IPS-18c (cell line): ENCODE data around the gene CEP63.

Experiments
- H3K4me3 ChIP-seq: 2 replicates; pipeline ENCODE4 v1.7.0; 2013; ENCODE audit warnings: low read depth, mild to moderate bottlenecking, low read length, moderate library complexity; ENCODE audit not compliant: insufficient read depth
- H3K9me3 ChIP-seq: one replicate; pipeline ENCODE4 v1.6.1; 2013; ENCODE audit warnings: mild to moderate bottlenecking, low read length, moderate library complexity; ENCODE audit not compliant: control insufficient read depth, insufficient read depth

CEP63 gene

DNA sequence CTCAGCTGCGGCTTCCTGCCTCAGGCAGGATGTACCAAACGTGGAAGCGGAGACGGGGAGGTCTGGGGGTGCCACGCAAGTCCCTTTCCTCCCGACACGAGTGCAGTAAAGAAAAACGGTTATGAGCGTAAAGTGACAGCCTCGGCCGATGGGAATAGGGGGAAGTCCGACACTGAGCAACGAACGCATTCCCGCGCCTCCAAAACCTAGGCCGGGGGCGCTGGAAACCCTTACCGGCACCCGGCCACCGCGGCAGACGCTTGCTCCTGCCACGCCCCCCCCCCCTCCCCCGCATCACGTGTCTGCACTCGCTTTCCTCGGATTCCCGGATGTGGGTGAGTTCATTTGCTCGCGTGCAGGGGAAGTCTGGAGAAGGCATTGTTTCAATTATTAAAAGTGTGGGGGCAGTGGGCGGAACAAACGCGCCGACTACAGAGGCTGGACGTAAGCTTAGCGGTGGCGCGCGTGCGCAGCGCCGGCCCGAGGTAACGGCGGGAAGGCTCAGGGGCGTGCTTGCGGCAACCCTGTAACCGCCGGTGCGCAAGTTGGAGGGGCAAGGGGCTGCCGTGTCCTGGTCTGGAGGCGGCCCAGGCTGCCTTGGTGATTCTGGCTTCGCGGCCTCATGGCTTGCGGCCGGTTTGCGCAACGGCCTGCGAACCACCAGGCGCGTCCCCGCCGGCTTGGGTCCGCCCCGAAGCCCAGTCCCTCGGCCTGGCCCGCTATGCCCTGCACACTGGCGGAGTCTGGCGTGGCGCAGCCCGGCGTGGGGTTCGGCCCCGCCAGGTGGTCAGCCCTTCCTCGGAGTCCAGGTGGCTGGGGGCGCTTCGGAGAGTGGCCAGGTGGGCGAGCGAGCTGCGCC lies at the start of gene CEP63, which contains the start of gene ANAPC13:
CEP63 (plus strand) TSS at position 340 of the 859 bp plus-strand sequence. CDS start 9,264 bp downstream, outside the sequence.
ANAPC13 (minus strand) TSS at position 268 of the 859 bp plus-strand sequence. CDS start 3,081 bp downstream, outside the sequence.
- no peaks in the 10 kb centered on the region for H3K9me3 ChIP-seq
- H3K4me3 ChIP-seq = peak within 1 kb of the TSS; percentile 86

DNA sequence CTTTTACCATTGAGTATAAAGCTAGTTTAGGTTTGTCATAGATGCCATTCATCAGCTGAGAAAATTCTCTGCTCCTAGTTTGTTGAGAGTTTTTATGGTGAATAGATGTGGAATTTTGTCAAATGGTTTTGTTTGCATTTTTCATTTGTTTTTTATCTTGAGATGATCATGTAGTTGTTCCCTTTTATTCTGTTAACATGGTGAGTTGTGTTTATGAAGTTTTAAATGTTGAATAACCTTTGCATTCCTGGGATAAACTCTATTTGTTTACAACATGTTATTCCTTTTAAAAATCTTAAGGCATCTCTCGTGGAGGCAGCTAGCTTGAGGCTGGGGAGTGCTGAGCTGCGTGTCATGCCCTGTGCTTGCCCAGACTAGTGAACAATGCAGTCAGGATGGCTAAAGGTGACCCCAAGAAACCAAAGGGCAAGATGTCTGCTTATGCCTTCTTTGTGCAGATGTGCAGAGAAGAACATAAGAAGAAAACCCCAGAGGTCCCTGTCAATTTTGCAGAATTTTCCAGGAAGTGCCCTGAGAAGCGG lies 48.6 kb upstream of the CEP63 start:
- Histone ChIP-seq H3K9me3 (no peaks in the 10 kb centered on the region), H3K4me3 (no peak overlapping the region)

DNA sequence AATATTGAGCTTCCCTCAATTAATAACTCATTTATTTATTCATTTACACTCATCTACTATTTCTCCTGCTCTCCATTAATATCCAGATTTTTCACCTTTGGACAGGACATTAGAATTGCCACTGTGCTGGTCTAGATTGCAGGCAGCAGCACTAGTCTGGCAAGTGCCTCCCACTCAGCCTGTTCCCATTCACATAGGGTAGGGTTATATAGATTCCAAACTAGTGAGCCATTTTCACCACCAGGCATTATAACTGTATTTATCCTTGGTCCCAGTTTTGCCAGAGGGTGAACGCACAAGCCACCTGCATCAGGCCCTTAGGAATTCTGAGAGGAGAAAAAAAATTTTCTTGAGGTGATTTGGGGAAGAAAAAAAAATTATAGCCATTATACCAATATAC lies 44.5 kb upstream of the CEP63 start:
- Histone ChIP-seq H3K4me3 (no peak overlapping the region), H3K9me3 (peaks cover 2% of the 10 kb centered on the region)

DNA sequence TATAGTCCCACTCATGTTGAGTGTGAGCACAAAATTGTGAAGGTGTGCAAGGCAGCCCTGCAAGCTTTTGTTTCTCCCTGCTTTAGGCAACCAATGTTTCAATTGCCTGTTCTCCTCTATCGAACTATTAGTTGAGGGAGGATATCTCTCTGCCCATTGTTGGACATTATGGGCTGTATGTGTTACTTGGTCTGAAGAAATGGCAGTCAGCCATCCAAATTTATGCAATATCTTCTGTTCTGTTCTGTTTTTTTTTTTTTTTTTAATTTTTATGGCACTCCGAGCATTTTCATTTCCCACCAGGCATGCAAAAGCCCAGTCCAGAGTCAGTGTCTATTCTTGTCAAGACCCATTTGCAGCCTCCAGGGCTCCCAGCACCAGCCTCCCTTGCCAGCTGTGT lies 44.0 kb upstream of the CEP63 start:
- Histone ChIP-seq H3K9me3 (peaks cover 4% of the 10 kb centered on the region), H3K4me3 (no peak overlapping the region)

DNA sequence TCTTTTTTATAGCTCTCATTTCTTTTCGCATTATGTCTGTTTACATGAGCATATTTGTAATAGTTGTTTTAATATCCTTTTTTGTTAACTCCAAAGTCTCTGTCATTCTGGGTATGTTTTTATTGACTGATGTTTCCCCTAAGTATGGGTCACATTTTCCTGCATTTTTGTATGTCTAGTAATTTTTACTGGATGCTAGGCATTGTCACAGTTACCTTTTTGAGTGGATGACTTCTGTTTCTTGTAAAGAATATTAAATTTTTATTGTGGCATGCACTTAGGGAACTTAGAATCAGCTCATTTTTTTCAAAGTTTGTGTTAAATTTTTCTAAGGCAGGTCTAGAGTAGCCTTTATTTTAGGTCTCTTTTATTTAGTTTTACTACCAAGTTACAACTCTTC lies 40.8 kb upstream of the CEP63 start:
- H3K9me3 ChIP-seq = peaks cover 4% of the 10 kb centered on the region
- no peak overlapping the region for H3K4me3 ChIP-seq

DNA sequence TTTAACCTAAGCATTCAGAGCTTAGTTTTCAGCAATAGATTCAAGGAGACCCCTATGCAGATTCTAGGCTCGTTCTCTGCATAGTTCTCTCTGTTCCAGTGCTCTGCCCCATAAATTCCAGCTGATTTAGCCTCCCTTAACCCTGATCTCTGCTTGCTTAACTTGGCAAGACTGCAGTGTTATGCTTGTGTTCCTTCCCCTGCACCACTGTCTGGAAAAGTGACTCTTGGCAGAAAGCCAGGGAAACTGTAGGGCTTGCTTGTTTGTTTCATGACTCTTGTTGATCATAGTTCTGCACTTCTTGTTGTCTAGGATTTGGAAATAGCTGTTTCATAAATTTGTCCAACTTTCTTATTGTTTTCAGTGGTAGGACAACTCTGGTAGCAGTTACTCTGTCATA lies 40.2 kb upstream of the CEP63 start:
- H3K9me3 ChIP-seq = peaks cover 4% of the 10 kb centered on the region

DNA sequence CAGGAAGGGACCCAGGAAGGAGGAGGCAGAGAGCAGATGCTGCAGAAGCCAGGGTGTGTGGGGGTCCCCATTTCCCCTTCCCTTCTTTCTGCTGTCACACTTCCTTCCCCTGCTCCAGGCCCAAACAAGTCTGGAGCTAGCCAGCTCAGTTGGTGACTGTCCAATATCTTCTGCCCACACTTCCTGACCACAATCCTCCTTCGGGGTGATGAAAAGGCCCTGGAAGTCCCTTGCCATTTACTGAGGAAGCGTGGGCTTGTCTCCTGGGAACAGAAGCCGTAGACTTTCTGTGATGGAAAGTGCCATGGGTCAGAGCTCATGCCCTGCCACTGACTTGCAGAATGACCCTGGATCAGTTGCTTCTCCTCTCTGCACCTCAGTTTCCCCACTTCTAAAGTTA lies 39.1 kb upstream of the CEP63 start:
- Histone ChIP-seq H3K4me3 (no peak overlapping the region), H3K9me3 (peaks cover 4% of the 10 kb centered on the region)

More for the DNA sequence above, 40.2 kb upstream of the CEP63 start:
- no peak overlapping the region for H3K4me3 ChIP-seq

DNA sequence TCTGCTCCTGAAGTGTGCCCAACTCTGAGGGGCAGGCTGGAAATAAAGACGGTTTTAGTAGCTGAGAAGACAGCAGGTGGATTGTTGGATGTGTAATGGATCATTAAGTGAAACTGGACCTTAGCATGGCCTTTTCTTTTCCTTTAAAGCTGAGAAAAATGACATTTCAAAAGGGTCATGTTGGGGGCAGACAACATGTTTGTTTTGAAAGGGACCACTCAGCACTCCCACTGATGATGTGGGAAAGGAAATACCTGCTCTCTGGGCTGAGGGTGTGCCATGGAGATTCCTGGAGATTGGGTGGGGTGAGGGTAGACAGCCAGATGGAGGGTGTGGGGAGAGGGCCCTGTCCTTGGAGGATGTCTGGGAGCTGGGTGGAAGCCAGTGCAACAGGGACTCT lies 38.5 kb upstream of the CEP63 start:
- H3K9me3 ChIP-seq = peaks cover 4% of the 10 kb centered on the region
- no peak overlapping the region for H3K4me3 ChIP-seq

DNA sequence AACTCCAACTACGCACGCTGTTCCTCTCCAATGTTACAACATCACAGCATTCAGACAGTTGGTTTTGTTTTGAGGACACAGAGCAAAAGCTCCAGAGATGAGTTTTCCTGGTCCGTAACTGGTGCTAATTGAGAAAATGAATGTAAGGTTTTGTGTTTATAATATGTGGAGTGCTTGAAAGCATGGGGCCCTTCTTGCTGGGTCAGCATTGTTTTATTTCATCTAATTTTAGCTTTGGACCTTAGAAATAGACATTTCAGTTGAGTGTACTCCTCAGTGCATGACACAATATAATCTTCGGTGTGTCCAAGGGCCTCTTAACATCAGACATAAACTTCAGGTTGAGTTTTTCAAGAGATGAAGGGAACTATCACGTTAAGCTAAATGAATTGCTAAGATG lies 37.2 kb upstream of the CEP63 start:
- peaks cover 4% of the 10 kb centered on the region for H3K9me3 ChIP-seq
- H3K4me3 ChIP-seq = no peak overlapping the region

DNA sequence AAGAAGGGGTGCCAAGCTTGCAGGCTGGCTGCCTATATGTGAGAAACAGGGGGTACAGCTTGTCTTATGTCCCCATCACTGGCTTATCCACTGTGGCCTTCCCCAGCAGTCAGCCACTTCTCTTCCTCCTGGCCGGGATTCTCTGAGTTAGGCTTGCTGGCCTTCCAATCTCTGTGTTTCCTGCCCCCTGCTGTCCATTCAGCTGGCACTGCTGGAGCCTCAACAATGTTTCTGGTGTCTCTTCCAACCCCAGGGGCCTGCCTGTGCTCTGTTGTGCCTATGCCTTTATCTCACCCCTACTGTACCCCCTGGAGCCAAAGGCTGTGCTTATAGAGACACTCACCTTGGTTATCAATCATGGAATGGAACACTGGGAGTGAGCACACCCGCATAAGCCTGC lies 36.6 kb upstream of the CEP63 start:
- H3K9me3 ChIP-seq = peaks cover 4% of the 10 kb centered on the region
- no peak overlapping the region for H3K4me3 ChIP-seq

DNA sequence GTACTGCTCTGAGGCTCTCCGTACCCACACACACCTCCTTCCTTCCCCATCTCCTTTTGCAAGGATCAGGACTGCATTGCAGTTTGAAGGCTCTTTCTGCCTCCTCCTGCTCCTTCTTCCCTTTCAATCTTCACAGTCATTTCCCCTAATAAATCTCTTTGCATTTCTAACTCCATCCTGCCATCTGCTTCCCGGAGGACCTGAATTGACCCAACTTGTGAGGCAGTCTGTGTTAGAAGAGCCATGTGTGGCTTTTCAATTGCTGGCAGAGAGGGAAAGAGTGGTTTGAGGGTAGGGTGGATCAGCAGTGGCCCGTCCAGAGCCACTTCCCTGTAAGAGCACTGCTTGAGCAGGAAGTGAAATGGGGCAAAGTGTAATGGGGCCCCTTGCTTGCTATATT lies 35.9 kb upstream of the CEP63 start:
- Histone ChIP-seq H3K9me3 (peaks cover 4% of the 10 kb centered on the region), H3K4me3 (no peak overlapping the region)

DNA sequence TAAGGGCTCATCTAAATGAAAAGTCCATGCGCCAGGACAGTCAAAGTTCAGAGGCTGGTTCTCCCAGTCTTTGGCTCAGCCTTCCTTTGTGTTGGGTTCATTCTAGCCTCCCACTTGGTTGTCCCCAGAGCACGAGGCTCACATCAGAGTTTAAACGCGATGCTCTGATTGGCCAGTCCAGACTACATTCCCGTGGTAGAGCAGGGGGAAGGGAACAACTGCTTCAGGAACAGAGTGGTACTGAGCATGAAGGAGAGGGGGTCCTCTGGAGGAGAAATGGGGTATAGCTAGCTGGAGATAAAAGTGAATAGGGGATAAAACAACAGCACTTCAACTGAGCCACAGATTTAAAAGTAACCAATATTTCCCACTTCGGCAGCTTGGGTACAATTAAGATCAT lies 32.2 kb upstream of the CEP63 start:
- Histone ChIP-seq H3K9me3 (no peaks in the 10 kb centered on the region), H3K4me3 (no peak overlapping the region; the same call in 1 of the 2 replicates)

DNA sequence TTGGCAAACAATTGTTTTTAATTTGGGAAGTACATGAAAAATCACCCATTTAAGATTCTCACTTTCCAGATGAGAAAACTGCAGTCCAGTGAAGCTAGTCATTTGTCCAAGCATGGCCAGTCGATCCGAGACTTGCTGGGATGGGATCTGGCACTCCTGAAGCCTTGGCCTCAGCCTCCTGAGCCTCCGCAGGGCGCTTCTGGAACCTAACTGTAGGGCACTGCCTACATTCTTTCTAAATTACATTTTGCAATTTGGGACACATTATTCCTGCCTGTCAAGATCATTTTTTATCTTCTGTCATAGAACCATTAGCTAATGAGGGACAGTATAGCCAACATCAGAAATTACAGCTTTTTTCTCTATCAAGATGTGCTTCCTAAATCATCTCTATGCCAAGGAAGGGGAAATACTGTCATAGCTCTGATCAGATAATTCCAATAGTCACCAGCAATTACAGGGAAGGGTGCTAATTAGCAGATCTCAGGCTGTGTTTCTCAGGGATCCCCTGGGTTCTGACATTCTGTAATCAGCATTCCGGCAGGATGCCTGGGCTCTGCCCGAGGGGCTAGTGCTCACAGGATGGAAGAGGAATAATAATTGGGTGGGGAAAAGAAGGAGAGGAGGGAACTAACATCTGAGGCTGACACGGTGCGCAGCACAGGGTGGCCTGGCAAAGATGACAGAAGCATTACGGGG lies 28.3 kb upstream of the CEP63 start:
- Histone ChIP-seq H3K4me3 (no peak overlapping the region), H3K9me3 (no peaks in the 10 kb centered on the region)

DNA sequence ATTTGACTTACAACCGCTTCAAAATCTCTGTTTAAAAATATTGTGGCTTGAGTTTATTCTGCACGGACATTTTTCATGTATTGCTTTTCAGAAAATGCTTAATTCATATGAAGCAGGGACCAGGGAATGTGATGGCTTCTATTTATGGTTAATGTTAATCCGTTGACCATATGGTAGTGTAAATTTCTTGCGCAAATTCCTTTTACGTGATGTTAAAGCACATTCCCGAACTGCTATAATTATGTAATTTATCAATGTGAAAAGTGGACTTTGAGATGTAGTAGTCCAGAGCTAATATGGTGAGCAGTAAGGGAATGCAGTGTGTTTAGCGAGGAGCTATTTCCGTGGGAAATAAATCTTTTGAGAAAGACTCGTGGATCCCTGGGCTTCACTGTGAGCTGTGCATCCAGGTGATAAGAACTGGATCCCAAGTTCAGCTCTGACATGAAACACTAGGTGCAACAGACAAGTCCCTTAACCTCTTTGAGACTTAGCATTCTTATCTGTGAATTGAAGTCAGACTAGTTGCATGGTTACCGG lies 27.4 kb upstream of the CEP63 start:
- Histone ChIP-seq H3K4me3 (no peak overlapping the region), H3K9me3 (no peaks in the 10 kb centered on the region)

DNA sequence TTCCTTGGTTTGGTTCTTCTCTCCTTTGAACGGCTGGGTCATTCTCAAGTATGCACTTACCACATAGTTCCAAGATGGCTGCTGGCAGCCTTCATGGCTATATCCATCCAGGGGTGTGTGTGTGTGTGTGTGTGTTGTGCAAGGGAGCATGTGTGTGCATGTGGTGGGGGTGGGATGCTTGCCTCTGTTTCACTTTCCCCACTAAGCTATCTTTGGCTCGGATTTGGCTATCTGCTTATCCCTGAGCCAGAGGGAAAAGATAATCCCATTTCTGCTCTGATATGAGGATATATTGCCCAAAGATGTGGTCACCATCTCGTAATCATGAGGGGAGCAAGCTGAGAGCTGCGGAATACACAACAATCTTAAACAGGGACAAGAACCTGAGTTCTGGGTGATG lies 26.3 kb upstream of the CEP63 start:
- no peak overlapping the region for H3K4me3 ChIP-seq
- H3K9me3 ChIP-seq = no peaks in the 10 kb centered on the region

DNA sequence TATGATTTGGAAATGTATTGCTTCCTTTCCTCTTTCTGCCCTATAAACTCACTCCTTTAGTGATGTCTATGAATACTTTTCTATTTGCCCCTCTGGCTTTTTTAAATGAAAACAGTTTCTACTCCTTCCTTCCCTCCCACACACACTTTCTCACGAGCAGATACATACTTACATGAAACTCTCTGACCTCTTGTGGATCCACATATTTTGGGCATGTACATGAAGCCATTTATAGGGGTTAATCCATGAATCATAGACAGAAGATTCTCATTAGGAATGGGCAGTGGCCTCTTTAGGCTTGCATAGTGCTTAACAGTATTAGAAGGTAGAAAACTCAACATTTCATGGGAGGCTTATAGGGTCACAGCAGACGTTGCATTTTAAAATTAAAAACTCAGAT lies 24.9 kb upstream of the CEP63 start:
- no peak overlapping the region for H3K4me3 ChIP-seq
- no peaks in the 10 kb centered on the region for H3K9me3 ChIP-seq

DNA sequence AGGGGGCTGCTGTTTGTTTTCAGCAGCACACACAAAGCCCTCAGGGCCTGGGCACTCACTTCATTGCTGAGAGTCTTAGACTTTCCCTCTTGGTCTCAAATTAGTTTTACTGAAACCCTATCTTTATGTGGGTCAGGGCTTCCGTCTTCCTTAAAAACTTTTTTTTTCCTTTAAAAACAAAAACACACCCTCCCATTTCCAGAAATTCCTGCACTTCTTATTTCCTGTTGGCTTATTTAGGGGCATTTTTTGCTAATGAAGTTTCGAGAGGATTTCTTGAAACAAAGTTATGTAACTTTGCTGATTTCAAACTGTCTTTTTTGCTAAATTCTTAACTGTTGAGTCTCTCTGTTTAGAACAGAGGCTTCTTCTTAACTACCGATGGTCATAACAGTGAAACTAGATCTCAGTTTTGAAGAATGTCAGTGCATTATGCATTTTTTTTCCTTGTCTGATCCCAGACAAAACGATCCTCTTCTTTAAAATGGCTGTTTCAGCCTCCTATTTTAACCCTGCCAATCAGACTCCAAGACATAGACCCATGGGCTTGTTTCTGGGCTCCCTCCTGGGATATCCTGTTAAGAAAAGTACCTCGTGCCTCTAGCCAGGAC lies 23.4 kb upstream of the CEP63 start:
- H3K4me3 ChIP-seq = no peak overlapping the region
- no peaks in the 10 kb centered on the region for H3K9me3 ChIP-seq
